GM23338 (cell line): ENCODE measurements around the gene ZNF609. TPM values are rescaled to one million over a fixed set of nuclear protein-coding genes. Genes with fewer than 3 reads are reported as not detected.

Source experiments
- ATAC-seq: fragments of 200-7000 bp; cut with Tn5 transposase; 3 replicates; pipeline ENCODE4 v1.9.1; 2020
- DNase-seq: peaks from one replicate; pipeline ENCODE4 v3.0.0-alpha.2; 2015; ENCODE audit warnings: low spot score
- H2AFZ ChIP-seq: fragments of 200-600 bp; sonication (generic); 2 replicates; pipeline ENCODE4 v1.8.0; 2016; ENCODE audit warnings: antibody characterized with exemption, mild to moderate bottlenecking, moderate library complexity
- H3F3A ChIP-seq: fragments of 200-600 bp; sonication (generic); replicated peaks from 2 replicates; pipeline ENCODE4 v1.8.0; 2017; ENCODE audit warnings: antibody characterized with exemption, mixed run types, low read depth
- H3K27ac ChIP-seq: fragments of 200-600 bp; sonication (generic); 2 replicates; pipeline ENCODE4 v1.6.1; 2016; ENCODE audit warnings: low read depth
- H3K27me3 ChIP-seq: fragments of 200-600 bp; sonication (generic); 2 replicates; pipeline ENCODE4 v1.8.0; 2016; ENCODE audit warnings: mild to moderate bottlenecking, mixed run types, moderate library complexity; ENCODE audit not compliant: insufficient read depth
- H3K36me3 ChIP-seq: fragments of 200-600 bp; sonication (generic); 2 replicates; pipeline ENCODE4 v1.8.0; 2016; ENCODE audit warnings: mild to moderate bottlenecking; ENCODE audit not compliant: insufficient read depth
- H3K4me1 ChIP-seq: fragments of 200-600 bp; sonication (generic); 2 replicates; pipeline ENCODE4 v1.8.0; 2016; ENCODE audit warnings: mild to moderate bottlenecking, moderate library complexity; ENCODE audit not compliant: insufficient read depth
- H3K4me2 ChIP-seq: fragments of 200-600 bp; sonication (generic); 2 replicates; pipeline ENCODE4 v1.7.1; 2017; ENCODE audit warnings: mixed run types
- H3K4me3 ChIP-seq: fragments of 200-600 bp; sonication (generic); 2 replicates; pipeline ENCODE4 v1.6.1; 2016; ENCODE audit warnings: mixed run types
- H3K79me2 ChIP-seq: fragments of 200-600 bp; sonication (generic); replicated peaks from 2 replicates; pipeline ENCODE4 v1.8.0; 2017; ENCODE audit warnings: mild to moderate bottlenecking; ENCODE audit not compliant: insufficient read depth
- H3K9me2 ChIP-seq: fragments of 200-600 bp; sonication (generic); 2 replicates; pipeline ENCODE4 v1.8.0; 2017; ENCODE audit not compliant: insufficient read depth
- H4K20me1 ChIP-seq: fragments of 200-600 bp; sonication (generic); replicated peaks from 2 replicates; pipeline ENCODE4 v1.8.0; 2017; ENCODE audit warnings: mild to moderate bottlenecking; ENCODE audit not compliant: insufficient read depth
- H3K27ac Mint-ChIP-seq: 2 replicates; pipeline ENCODE4 v1.8.0; 2020; ENCODE audit warnings: inconsistent platforms, mild to moderate bottlenecking, moderate library complexity, mixed read lengths
- H3K27me3 Mint-ChIP-seq: 3 replicates; pipeline ENCODE4 v1.8.0; 2022; ENCODE audit warnings: low read depth, mild to moderate bottlenecking, moderate library complexity, mixed read lengths, inconsistent platforms; ENCODE audit not compliant: insufficient read depth, poor library complexity
- H3K36me3 Mint-ChIP-seq: 3 replicates; pipeline ENCODE4 v1.8.0; 2021; ENCODE audit warnings: low read depth, mild to moderate bottlenecking, inconsistent platforms, moderate library complexity, mixed read lengths
- H3K4me1 Mint-ChIP-seq: 3 replicates; pipeline ENCODE4 v1.8.0; 2020; ENCODE audit warnings: mild to moderate bottlenecking, inconsistent platforms, mixed read lengths
- H3K4me3 Mint-ChIP-seq: 3 replicates; pipeline ENCODE4 v1.8.0; 2021; ENCODE audit warnings: moderate library complexity, mild to moderate bottlenecking, inconsistent platforms, mixed read lengths
- H3K9me3 Mint-ChIP-seq: 3 replicates; pipeline ENCODE4 v1.8.0; 2020; ENCODE audit warnings: moderate library complexity, mild to moderate bottlenecking, inconsistent platforms, mixed read lengths
- CREB1 ChIP-seq: fragments of 250-450 bp; sonication (Bioruptor Pico); IDR thresholded peaks from 2 replicates; pipeline ENCODE4 v1.5.0; 2020; ENCODE audit warnings: low read depth, mild to moderate bottlenecking, moderate library complexity
- EZH2 ChIP-seq: fragments of 200-600 bp; sonication (generic); IDR thresholded peaks from one replicate; pipeline ENCODE4 v1.8.0; 2017; ENCODE audit warnings: antibody characterized with exemption, mild to moderate bottlenecking, low read depth; ENCODE audit not compliant: unreplicated experiment
- EZH2phosphoT487 ChIP-seq: fragments of 200-600 bp; sonication (generic); IDR thresholded peaks from one replicate; pipeline ENCODE4 v1.8.1; 2018; ENCODE audit warnings: antibody characterized with exemption; ENCODE audit not compliant: unreplicated experiment
- JUNB ChIP-seq: IDR thresholded peaks from one replicate; pipeline ENCODE4 v1.6.1; 2016; ENCODE audit warnings: antibody characterized with exemption; ENCODE audit not compliant: unreplicated experiment
- NANOG ChIP-seq: IDR thresholded peaks from 2 replicates; pipeline ENCODE4 v1.6.1; 2016; ENCODE audit warnings: antibody characterized with exemption, borderline replicate concordance
- POLR2AphosphoS5 ChIP-seq: IDR thresholded peaks from 2 replicates; pipeline ENCODE4 v1.6.1; 2016; ENCODE audit warnings: antibody characterized with exemption, low read depth
- STAT1 ChIP-seq: IDR thresholded peaks from one replicate; pipeline ENCODE4 v1.6.1; 2016; ENCODE audit warnings: antibody characterized with exemption; ENCODE audit not compliant: unreplicated experiment
- ZNF114 ChIP-seq: fragments of 250-450 bp; sonication (Bioruptor Pico); IDR thresholded peaks from 2 replicates; pipeline ENCODE4 v1.5.0; 2020; ENCODE audit warnings: mild to moderate bottlenecking, moderate library complexity
- ZNF331 ChIP-seq: fragments of 250-450 bp; sonication (Bioruptor Pico); IDR thresholded peaks from 2 replicates; pipeline ENCODE4 v1.5.0; 2020; ENCODE audit warnings: low read depth, mild to moderate bottlenecking, moderate library complexity
- ZNF462 ChIP-seq: fragments of 250-450 bp; sonication (Bioruptor Pico); IDR thresholded peaks from 2 replicates; pipeline ENCODE4 v1.5.0; 2020; ENCODE audit warnings: mild to moderate bottlenecking, moderate library complexity
- polyA plus RNA-seq: library from polyadenylated mRNA; unstranded; fragments of >200 nt; fragmentation: Nextera tagmentation; extraction: Ambion mirVana; gene quantifications from 2 replicates; pipeline ENCODE4 v1.2.1, GENCODE V29; 2016
- total RNA-seq: library from RNA; depleted of rRNA; stranded (reverse); fragments of >200 nt; shearing (Covaris generic); gene quantifications from 2 replicates; pipeline ENCODE4 v1.2.3, GENCODE V29; 2014
- TF ChIP-seq, protein P1 (sequence below): IDR thresholded peaks from 2 replicates; pipeline ENCODE4 v1.6.1; 2016; ENCODE audit warnings: antibody characterized with exemption
- TF ChIP-seq, protein P2 (sequence below): IDR thresholded peaks from one replicate; pipeline ENCODE4 v1.6.1; 2018; ENCODE audit warnings: antibody characterized with exemption; ENCODE audit not compliant: unreplicated experiment
- TF ChIP-seq, protein P3 (sequence below), 2 experiments: fragments of 200-600 bp in 1 of 2; sonication (generic) in 1 of 2; conservative IDR thresholded peaks; 2 replicates each; pipeline versions ENCODE4 v1.5.1 to v1.6.1; 2016 to 2017; ENCODE audit warnings: antibody characterized with exemption in 2 of 2, low read depth in 2 of 2, mild to moderate bottlenecking in 2 of 2, moderate library complexity in 1 of 2

The ZNF609 gene
- total and polyA plus RNA-seq, 2 experiments from 2014 or later, result 26.4 to 40.2 TPM

- peaks cover 100% of the 10 kb centered on the region for H3K79me2 ChIP-seq
- H3K4me3 Mint-ChIP-seq, result no peak overlapping the region
- ATAC-seq, result peak; percentile 65
- H3K4me1 Mint-ChIP-seq, result peaks cover 42% of the 10 kb centered on the region
- H3K4me1 ChIP-seq, result peaks cover 43% of the 10 kb centered on the region
- no peaks in the 10 kb centered on the region for H3K36me3 ChIP-seq
- DNase-seq, result peak; percentile 34
- H4K20me1 ChIP-seq, result peaks cover 77% of the 10 kb centered on the region
- H3K27me3 ChIP-seq, result no peaks in the 10 kb centered on the region
- peaks cover 6% of the 10 kb centered on the region for H3K36me3 Mint-ChIP-seq
- TF ChIP-seq, protein P1, sequence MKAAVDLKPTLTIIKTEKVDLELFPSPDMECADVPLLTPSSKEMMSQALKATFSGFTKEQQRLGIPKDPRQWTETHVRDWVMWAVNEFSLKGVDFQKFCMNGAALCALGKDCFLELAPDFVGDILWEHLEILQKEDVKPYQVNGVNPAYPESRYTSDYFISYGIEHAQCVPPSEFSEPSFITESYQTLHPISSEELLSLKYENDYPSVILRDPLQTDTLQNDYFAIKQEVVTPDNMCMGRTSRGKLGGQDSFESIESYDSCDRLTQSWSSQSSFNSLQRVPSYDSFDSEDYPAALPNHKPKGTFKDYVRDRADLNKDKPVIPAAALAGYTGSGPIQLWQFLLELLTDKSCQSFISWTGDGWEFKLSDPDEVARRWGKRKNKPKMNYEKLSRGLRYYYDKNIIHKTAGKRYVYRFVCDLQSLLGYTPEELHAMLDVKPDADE, result no peak
- TF ChIP-seq EZH2, result no peak
- TF ChIP-seq EZH2phosphoT487, result no peak
- no peak for TF ChIP-seq ZNF462 (CRISPR knock-in tag)
- TF ChIP-seq CREB1, result no peak
- no peak for TF ChIP-seq STAT1
- TF ChIP-seq POLR2AphosphoS5, result no peak
- no peak for TF ChIP-seq ZNF331 (CRISPR knock-in tag)
- TF ChIP-seq, protein P2, sequence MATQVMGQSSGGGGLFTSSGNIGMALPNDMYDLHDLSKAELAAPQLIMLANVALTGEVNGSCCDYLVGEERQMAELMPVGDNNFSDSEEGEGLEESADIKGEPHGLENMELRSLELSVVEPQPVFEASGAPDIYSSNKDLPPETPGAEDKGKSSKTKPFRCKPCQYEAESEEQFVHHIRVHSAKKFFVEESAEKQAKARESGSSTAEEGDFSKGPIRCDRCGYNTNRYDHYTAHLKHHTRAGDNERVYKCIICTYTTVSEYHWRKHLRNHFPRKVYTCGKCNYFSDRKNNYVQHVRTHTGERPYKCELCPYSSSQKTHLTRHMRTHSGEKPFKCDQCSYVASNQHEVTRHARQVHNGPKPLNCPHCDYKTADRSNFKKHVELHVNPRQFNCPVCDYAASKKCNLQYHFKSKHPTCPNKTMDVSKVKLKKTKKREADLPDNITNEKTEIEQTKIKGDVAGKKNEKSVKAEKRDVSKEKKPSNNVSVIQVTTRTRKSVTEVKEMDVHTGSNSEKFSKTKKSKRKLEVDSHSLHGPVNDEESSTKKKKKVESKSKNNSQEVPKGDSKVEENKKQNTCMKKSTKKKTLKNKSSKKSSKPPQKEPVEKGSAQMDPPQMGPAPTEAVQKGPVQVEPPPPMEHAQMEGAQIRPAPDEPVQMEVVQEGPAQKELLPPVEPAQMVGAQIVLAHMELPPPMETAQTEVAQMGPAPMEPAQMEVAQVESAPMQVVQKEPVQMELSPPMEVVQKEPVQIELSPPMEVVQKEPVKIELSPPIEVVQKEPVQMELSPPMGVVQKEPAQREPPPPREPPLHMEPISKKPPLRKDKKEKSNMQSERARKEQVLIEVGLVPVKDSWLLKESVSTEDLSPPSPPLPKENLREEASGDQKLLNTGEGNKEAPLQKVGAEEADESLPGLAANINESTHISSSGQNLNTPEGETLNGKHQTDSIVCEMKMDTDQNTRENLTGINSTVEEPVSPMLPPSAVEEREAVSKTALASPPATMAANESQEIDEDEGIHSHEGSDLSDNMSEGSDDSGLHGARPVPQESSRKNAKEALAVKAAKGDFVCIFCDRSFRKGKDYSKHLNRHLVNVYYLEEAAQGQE, result no peak
- no peak for TF ChIP-seq JUNB
- TF ChIP-seq NANOG, result no peak
- TF ChIP-seq, protein P3, sequence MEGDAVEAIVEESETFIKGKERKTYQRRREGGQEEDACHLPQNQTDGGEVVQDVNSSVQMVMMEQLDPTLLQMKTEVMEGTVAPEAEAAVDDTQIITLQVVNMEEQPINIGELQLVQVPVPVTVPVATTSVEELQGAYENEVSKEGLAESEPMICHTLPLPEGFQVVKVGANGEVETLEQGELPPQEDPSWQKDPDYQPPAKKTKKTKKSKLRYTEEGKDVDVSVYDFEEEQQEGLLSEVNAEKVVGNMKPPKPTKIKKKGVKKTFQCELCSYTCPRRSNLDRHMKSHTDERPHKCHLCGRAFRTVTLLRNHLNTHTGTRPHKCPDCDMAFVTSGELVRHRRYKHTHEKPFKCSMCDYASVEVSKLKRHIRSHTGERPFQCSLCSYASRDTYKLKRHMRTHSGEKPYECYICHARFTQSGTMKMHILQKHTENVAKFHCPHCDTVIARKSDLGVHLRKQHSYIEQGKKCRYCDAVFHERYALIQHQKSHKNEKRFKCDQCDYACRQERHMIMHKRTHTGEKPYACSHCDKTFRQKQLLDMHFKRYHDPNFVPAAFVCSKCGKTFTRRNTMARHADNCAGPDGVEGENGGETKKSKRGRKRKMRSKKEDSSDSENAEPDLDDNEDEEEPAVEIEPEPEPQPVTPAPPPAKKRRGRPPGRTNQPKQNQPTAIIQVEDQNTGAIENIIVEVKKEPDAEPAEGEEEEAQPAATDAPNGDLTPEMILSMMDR (conservative IDR thresholded peaks at IDR 0.05; ENCODE audit: low read depth in 2 of 2), result no peak
- TF ChIP-seq ZNF114 (CRISPR knock-in tag), result no peak
- H3K9me3 Mint-ChIP-seq, result no peaks in the 10 kb centered on the region
- peak overlapping the region; percentile 44 for H3K4me2 ChIP-seq
- H3K4me3 ChIP-seq, result no peak overlapping the region
- no peaks in the 10 kb centered on the region for H3K9me2 ChIP-seq
- H3K27ac Mint-ChIP-seq, result peak overlapping the region; percentile 72
- H2AFZ ChIP-seq, result no peak overlapping the region
- H3K27me3 Mint-ChIP-seq, result no peaks in the 10 kb centered on the region
- H3K27ac ChIP-seq, result peak overlapping the region; percentile 68; the same call in 1 of the 2 replicates
- H3F3A ChIP-seq, result peaks cover 5% of the 10 kb centered on the region; the same call in 1 of the 2 replicates
Observed at GRCh38 chr15:64466408-64467141, 6.2 kb downstream of the ZNF609 start.
